ENCODE measurements around the gene MYRFL.

MYRFL gene

GRCh38 chr12:69935651-69936100, 110.6 kb downstream of the MYRFL start:
- no peak for DNase-seq

- DNase-seq: no peak
Measured at GRCh38 chr12:69936214-69936731, 111.2 kb downstream of the MYRFL start.

- no peak for DNase-seq
Measured at GRCh38 chr12:69936766-69937165, 111.7 kb downstream of the MYRFL start.

DNA sequence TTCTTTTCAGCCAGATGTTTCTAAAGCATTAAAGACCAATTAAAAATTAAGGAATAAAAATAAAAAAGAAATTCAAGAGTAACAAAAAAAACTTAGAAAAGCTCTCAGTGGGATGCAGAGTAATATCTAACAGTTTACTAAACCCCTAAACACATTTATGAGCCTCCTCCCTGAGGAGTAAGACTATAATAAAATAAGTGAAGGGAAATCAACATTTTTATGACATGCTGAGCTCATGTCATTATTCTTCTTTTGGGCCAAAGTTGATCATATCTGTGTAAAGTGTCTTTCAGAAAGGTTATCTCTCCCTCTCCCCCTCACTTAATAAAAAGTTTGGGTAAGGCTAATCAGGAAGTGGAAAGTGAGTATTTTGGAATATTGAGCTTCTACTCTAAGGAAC, 122.1 kb downstream of the MYRFL start:
- no peak for DNase-seq

- DNase-seq: no peak
Measured at GRCh38 chr12:69947897-69948296, 122.9 kb downstream of the MYRFL start.

GRCh38 chr12:69948851-69949250, 123.8 kb downstream of the MYRFL start:
- DNase-seq: no peak

GRCh38 chr12:69949311-69950002, 124.4 kb downstream of the MYRFL start:
- DNase-seq: no peak

DNA sequence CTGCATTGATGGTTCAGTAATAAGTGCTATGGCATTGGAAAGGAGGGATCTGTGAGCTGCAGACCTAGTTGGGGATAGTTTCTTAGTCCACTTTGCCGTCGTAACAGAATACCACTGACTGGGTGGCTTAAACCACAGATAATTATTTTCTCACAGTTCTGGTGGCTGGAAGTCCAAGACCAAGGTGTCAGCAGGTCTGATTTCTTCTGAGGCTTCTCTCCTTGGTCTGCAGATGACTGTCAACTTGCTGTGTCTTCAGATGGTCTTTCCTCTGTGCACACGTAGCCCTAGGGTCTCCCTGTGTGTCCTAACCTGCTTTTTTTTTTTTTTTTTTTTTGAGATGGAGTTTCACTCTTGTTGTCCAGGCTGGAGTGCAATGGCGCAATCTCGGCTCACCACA, 126.1 kb downstream of the MYRFL start:
- DNase-seq: no peak

DNA sequence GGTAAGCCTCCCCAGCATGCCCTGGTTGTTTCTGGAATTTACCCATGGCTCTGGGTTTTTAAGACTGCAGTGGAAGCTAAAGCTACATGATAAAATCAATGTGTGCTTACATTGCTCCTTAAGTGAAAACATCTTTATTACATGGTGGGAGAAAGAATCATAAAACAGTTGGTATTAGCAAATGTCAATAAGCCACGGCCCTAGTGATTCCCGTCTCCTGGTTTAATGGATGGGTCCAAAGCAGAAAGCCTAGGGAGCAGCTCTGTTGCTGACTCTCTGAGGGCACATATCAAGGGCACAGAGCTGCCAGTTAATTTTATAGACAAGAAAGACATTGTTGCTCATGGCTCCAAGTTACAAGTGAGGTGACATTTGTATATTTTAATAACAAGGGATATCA, 127.9 kb downstream of the MYRFL start:
- DNase-seq: no peak

- DNase-seq: no peak
Measured at GRCh38 chr12:69961246-69961645, 136.2 kb downstream of the MYRFL start.

DNA sequence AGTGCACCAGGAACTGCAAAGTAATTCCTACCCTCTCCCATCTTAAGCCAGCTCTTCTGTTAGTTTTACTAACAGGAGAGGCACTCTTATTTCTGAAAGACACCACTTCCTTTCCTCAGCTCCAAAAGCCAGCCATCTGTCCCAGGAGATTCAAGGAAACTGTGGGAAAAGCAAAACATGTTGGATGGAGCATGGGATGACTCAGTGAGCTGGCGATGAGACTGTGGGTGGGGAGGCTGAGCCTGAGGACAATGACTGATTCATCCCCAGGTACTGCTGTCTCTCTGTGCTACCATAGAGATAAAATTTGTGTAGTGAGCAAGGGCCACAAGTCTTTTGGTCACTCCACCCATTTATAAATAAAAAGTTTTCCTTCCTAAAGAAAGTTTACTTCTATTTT, 141.4 kb downstream of the MYRFL start:
- DNase-seq: no peak

GRCh38 chr12:69966839-69967238, 141.8 kb downstream of the MYRFL start:
- DNase-seq: no peak

GRCh38 chr12:69969011-69969410, 144.0 kb downstream of the MYRFL start:
- no peak for DNase-seq

DNA sequence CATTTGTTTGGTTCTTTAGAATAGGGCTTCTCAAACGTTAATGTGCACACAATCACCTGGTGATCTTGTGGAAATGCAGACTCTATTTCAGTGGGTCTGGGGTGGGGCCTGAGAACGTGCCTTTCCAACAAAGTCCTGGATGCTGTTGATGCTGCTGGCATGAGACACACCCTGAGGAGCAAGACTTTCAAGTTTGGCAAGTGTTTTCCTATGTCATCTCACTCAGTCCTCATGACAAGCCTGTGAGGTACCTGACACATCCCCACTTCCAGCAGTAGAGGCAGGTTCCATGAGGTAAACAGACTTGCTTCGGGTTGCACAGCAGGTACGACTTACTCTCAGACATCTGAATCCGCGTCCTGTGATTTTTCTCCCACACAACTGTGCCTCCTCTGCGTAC, 147.1 kb downstream of the MYRFL start:
- no peak for DNase-seq

DNA sequence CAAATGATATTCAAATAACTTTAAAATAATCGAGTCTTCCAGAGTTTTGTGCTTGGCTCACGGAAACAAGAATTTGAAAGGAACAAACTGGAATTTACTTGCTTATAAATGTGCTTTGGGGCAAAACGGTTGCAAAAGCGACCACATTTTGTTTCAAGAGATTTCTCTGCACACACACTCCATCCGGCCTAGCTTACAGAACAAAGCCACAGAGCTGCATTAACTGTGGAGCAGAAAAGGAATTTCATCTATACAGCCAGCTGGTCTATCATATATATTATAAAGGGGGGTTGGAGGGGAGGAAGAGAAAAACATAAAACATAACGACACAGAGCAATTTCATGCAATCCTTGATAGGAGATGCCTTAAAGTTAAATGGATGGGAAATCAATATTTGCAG, 153.0 kb downstream of the MYRFL start:
- no peak for DNase-seq

DNA sequence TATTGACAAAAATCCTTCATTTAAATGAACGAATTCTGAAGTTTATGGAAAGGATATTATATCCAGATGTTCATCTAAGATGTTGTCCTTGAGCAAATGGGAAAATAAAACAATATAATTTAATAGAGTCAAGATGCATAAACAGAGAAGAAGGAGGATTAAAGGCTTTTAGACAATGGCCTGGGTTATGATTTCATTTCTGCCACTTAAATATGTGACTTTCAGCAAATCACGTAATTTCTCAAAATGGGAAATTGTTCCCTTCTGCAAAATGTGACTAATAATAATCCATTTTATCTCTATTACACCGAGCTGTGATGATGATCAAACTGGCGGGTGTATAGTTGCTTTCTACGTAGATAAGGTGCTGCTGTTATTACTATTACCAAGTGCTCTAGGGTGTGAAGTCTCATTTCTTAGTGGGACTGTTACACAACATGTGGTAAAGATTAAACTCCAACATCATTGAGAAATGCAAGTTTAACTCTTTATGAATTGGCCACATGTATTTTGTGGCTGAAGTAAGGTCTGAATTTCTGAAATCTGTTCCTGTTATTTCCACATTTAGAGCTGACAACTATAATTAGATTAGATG, 157.0 kb downstream of the MYRFL start:
- no peak for DNase-seq

- no peak for DNase-seq
Measured at GRCh38 chr12:69984241-69984640, 159.2 kb downstream of the MYRFL start.

DNA sequence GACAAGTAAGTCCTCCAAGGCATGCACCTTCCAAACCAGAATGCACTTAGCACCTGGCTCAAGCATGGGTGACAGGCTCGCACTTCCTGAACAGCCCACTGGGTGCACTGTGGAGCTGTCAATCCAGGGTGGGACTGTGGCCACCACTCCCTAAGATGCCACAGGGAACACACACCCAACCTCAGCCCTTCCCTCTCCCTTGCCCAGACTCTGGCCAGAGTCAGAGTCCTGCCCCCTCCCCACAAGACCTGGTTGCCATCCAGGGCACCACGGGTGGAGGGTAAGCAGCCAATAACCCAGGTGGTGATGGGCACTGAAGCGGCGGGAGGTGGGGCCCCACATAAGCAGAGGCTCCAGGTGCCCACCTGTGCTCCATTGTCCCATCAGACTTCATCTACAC, 160.6 kb downstream of the MYRFL start:
- no peak for DNase-seq

- DNase-seq: no peak
Measured at GRCh38 chr12:69986114-69986513, 161.1 kb downstream of the MYRFL start.

DNA sequence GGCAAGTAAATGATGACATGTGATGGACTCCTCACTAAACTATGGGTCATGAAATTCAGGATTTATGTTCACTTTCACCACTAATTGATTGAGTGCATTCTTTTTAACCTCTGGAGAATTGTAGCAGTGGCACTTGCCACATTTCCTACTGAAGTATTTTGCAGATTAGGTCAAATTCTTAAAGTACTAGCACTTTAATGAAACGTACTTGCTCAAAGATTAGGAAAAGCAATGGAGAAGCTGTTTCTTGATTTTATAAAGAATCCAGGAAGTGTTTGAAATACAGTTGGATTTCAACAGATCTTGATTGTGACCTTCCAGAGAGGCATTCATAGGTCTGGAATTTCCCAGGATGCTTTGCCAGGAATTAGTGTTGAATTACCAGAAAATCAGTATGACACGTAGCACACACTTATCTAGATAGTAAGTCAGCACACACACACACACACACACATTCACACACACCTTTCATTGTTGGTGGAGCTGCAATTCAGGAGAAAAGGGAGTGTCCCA, 162.6 kb downstream of the MYRFL start:
- DNase-seq: no peak

GRCh38 chr12:69988481-69989321, 163.7 kb downstream of the MYRFL start:
- DNase-seq: no peak

GRCh38 chr12:69991690-69992288, 166.8 kb downstream of the MYRFL start:
- no peak for DNase-seq

GRCh38 chr12:69993433-69993832, 168.4 kb downstream of the MYRFL start:
- no peak for DNase-seq
